HL-60 (cell line): ENCODE measurements around the gene AKT2.

Experiments
- DNase-seq, 2 experiments: peaks; one replicate each; pipeline ENCODE4 v3.0.0-alpha.2; 2010 to 2020; ENCODE audit warnings: low read depth in 1 of 2, low spot score in 1 of 2
- H3K27ac ChIP-seq: fragments of 250-450 bp; sonication (Bioruptor Pico); replicated peaks from 2 replicates; pipeline ENCODE4 v1.5.1; 2020; ENCODE audit warnings: mild to moderate bottlenecking, moderate library complexity
- H3K27me3 ChIP-seq: fragments of 250-450 bp; sonication (Bioruptor Pico); 2 replicates; pipeline ENCODE4 v1.5.1; 2021; ENCODE audit warnings: mild to moderate bottlenecking, moderate library complexity; ENCODE audit not compliant: insufficient read depth, poor library complexity, severe bottlenecking
- H3K4me3 ChIP-seq: replicated peaks from 2 replicates; pipeline ENCODE4 v1.5.1; 2011; ENCODE audit warnings: mild to moderate bottlenecking, control low read depth, low read length; ENCODE audit not compliant: insufficient read depth
- GABPA ChIP-seq: IDR thresholded peaks from 2 replicates; pipeline ENCODE4 v1.6.1; 2012; ENCODE audit warnings: low read depth
- POLR2AphosphoS5 ChIP-seq: IDR thresholded peaks from 2 replicates; pipeline ENCODE4 v1.6.1; 2012; ENCODE audit warnings: low read depth
- REST ChIP-seq: IDR thresholded peaks from 2 replicates; pipeline ENCODE4 v1.6.1; 2012; ENCODE audit warnings: low read depth; ENCODE audit not compliant: insufficient replicate concordance
- SPI1 ChIP-seq: IDR thresholded peaks from 2 replicates; pipeline ENCODE4 v1.6.1; 2012; ENCODE audit warnings: low read depth, mild to moderate bottlenecking, borderline replicate concordance
- TF ChIP-seq, protein P1 (sequence below): IDR thresholded peaks from one replicate; pipeline ENCODE4 v1.5.1; 2011; ENCODE audit warnings: low read length, control low read depth, inconsistent platforms; ENCODE audit not compliant: insufficient read depth

The AKT2 gene

GRCh38 chr19:40251244-40251643 is 33.9 kb downstream of the AKT2 start:
- no peak for DNase-seq
- TF ChIP-seq, protein P1, sequence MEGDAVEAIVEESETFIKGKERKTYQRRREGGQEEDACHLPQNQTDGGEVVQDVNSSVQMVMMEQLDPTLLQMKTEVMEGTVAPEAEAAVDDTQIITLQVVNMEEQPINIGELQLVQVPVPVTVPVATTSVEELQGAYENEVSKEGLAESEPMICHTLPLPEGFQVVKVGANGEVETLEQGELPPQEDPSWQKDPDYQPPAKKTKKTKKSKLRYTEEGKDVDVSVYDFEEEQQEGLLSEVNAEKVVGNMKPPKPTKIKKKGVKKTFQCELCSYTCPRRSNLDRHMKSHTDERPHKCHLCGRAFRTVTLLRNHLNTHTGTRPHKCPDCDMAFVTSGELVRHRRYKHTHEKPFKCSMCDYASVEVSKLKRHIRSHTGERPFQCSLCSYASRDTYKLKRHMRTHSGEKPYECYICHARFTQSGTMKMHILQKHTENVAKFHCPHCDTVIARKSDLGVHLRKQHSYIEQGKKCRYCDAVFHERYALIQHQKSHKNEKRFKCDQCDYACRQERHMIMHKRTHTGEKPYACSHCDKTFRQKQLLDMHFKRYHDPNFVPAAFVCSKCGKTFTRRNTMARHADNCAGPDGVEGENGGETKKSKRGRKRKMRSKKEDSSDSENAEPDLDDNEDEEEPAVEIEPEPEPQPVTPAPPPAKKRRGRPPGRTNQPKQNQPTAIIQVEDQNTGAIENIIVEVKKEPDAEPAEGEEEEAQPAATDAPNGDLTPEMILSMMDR: no peak
- TF ChIP-seq REST (no peak), GABPA (no peak)
- no peak overlapping the region for H3K27ac ChIP-seq
- H3K27me3 ChIP-seq: no peaks in the 10 kb centered on the region
- H3K4me3 ChIP-seq: no peak overlapping the region

DNA sequence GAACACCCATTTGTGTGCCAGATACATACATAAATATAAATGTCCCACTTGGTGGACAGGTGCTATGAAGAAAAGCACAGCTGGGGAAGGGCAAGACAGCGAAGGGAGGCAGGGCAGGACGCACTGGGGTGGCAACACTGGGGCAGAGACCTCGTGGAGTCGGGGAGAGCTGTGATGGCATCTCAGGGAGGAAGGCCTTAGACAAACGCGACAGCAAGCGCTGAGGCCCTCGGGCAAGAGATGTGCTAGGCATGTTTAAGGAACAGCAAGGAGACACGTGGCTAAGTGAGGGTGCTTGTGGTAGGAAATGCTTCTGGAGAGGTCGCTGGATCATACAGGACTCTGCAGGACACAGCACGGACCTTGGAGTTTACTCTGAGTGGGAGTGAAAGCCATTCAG is 35.4 kb downstream of the AKT2 start:
- Histone ChIP-seq H3K27ac (no peak overlapping the region), H3K4me3 (no peak overlapping the region), H3K27me3 (no peaks in the 10 kb centered on the region)
- no peak for DNase-seq
- TF ChIP-seq POLR2AphosphoS5 (no peak), SPI1 (no peak), REST (no peak), GABPA (no peak)
- TF ChIP-seq, protein P1: no peak

DNA sequence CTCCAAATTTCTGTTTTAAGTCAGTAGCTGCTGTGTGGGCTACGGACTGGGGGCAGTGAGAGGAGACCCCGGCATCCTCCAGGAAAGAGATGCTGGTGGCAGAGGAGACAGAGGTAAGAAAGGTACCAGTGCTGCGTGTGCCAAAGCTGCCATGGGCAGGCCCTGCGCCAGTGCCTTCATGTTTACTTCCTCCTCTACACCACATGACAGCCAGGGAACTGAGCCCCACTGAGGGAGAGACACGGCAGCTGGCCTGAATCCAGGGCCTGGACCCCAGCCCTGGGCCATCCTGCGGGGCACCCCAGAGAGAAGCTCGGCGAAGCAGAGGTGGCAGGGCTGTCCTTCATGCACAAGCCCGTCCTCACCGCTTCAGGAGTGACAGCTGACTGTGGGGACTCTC is 35.9 kb downstream of the AKT2 start:
- Histone ChIP-seq H3K4me3 (no peak overlapping the region), H3K27ac (no peak overlapping the region), H3K27me3 (no peaks in the 10 kb centered on the region)
- TF ChIP-seq, protein P1: no peak
- TF ChIP-seq REST: no peak
- no peak for TF ChIP-seq SPI1
- TF ChIP-seq GABPA: no peak
- TF ChIP-seq POLR2AphosphoS5: no peak
- no peak for DNase-seq
